ENCODE data around the gene CD200. TPM values are rescaled to one million over a fixed set of nuclear protein-coding genes. Genes with fewer than 3 reads are reported as not detected.

CD200 gene
- total and polyA plus RNA-seq, 2 of the 4 experiments (the other 2 are of a cell fraction): 1.1 to 1.7 TPM

GRCh38 chr3:112307557-112307956 lies 25.4 kb upstream of the CD200 start:
- peaks cover 12% of the 10 kb centered on the region for H3K4me1 ChIP-seq (ENCODE audit: control insufficient read depth, insufficient read depth, low read length)
- no peak for DNase-seq
- H3K4me2 ChIP-seq (ENCODE audit: low read depth, low read length): no peak overlapping the region
- in situ Hi-C loops (cut with MboI; ENCODE audit: low sequenced_read_pairs): loop anchor here (25.0 kb wide), 1 partner anchor 680 kb away; the partner anchor contains the start of genes CD200R1 and GTPBP8
- H2BK5ac ChIP-seq (ENCODE audit: low read depth, low read length, poor library complexity, severe bottlenecking): peak overlapping the region; percentile 71
- H4K20me1 ChIP-seq (ENCODE audit: insufficient read depth, low read length): no peaks in the 10 kb centered on the region
- no peak overlapping the region for H4K91ac ChIP-seq (ENCODE audit: insufficient read depth, low read depth, low read length)
- H2BK120ac ChIP-seq (ENCODE audit: low read depth, low read length): 0 out of 2 replicates have a peak overlapping the region, but pooled peaks have one; percentile 6
- no peak overlapping the region for H3K56ac ChIP-seq (ENCODE audit: extremely low read depth, insufficient read depth, low read length)
- intact Hi-C loops (cut with micrococcal nuclease): no loop called here
- POLR2A ChIA-PET (ENCODE audit: unreplicated experiment): no interaction called here
- TF ChIP-seq RCOR1 (IDR thresholded peaks at IDR 0.05; ENCODE audit: insufficient replicate concordance, low read length): no peak
- TF ChIP-seq CEBPB (IDR thresholded peaks at IDR 0.05; ENCODE audit: low read depth, low read length): no peak
- TF ChIP-seq MAZ (IDR thresholded peaks at IDR 0.05; ENCODE audit: borderline replicate concordance, low read depth, low read length): no peak
- no peak for TF ChIP-seq ELK1 (IDR thresholded peaks at IDR 0.05; ENCODE audit: borderline replicate concordance, low read depth, low read length)
- H3K9ac ChIP-seq (ENCODE audit: low read depth, low read length): no peak overlapping the region
- no peak overlapping the region for H2AK5ac ChIP-seq (ENCODE audit: low read depth, low read length)
- no peak overlapping the region for H2AFZ ChIP-seq (replicated peaks; ENCODE audit: low read length, poor library complexity)
- H3K4ac ChIP-seq (ENCODE audit: low read depth, low read length): no peak overlapping the region
- no peak for ATAC-seq (ENCODE audit: low read depth)
- H3K79me1 ChIP-seq (ENCODE audit: low read depth in 1 of 2, low read length in 2 of 2): no peaks in the 10 kb centered on the region
- no CpG with 5 or more reads among the region's 4 CpGs for WGBS, 2 experiments (ENCODE audit: extremely low coverage in 2 of 2, insufficient read length in 1 of 2)
- CTCF ChIA-PET: interaction anchor here (1.9 kb wide), 1 partner anchor 14 kb away, joined by 9 read pairs; the partner anchor contains the start of gene SLC9C1
- H3K27me3 ChIP-seq (ENCODE audit: control insufficient read depth, insufficient read depth, low read length): no peaks in the 10 kb centered on the region
- BruUV-seq (replicated peaks): no TSS peak
- dilution Hi-C loops (cut with HindIII; ENCODE audit: low sequenced_read_pairs, unreplicated experiment): loop anchor here (25.0 kb wide), 1 partner anchor 205 kb away; no protein-coding TSS in a partner anchor
- no peak overlapping the region for H4K5ac ChIP-seq (ENCODE audit: low read depth, low read length)
- H3K27ac ChIP-seq (ENCODE audit: insufficient read depth, low read length): no peak overlapping the region
- no peak overlapping the region for H4K8ac ChIP-seq (ENCODE audit: low read depth in 2 of 2, low read length in 2 of 2)
- no peak overlapping the region for H2BK15ac ChIP-seq (ENCODE audit: low read depth, low read length)
- H3K18ac ChIP-seq (ENCODE audit: low read depth, low read length): peak overlapping the region; percentile 24; the same call in 1 of the 2 replicates
- no peaks in the 10 kb centered on the region for H3K9me3 ChIP-seq (ENCODE audit: control insufficient read depth, insufficient read depth, low read length)
- no peak overlapping the region for H3K4me3 ChIP-seq (ENCODE audit: insufficient read depth, low read depth, low read length)
- H2AK9ac ChIP-seq (replicated peaks; ENCODE audit: low read depth, low read length, poor library complexity): no peak overlapping the region
- H3K9me1 ChIP-seq (ENCODE audit: insufficient read depth, low read length): no peaks in the 10 kb centered on the region
- no peak overlapping the region for H3K14ac ChIP-seq (replicated peaks; ENCODE audit: low read depth, low read length)
- H3K36me3 ChIP-seq (ENCODE audit: control insufficient read depth, insufficient read depth, low read length): no peaks in the 10 kb centered on the region
- no peak overlapping the region for H2BK20ac ChIP-seq (ENCODE audit: low read depth, low read length)
- H3K23ac ChIP-seq (ENCODE audit: low read depth, low read length): no peak overlapping the region

Data from IMR-90 (cell line).